NCI-H1048 (cell line): ENCODE measurements around the gene HOXC5.

Experiments used
- DNase-seq: peaks from one replicate; lab custom pipeline; 2025; lab: John Stamatoyannopoulos, UW

Gene HOXC5

DNA sequence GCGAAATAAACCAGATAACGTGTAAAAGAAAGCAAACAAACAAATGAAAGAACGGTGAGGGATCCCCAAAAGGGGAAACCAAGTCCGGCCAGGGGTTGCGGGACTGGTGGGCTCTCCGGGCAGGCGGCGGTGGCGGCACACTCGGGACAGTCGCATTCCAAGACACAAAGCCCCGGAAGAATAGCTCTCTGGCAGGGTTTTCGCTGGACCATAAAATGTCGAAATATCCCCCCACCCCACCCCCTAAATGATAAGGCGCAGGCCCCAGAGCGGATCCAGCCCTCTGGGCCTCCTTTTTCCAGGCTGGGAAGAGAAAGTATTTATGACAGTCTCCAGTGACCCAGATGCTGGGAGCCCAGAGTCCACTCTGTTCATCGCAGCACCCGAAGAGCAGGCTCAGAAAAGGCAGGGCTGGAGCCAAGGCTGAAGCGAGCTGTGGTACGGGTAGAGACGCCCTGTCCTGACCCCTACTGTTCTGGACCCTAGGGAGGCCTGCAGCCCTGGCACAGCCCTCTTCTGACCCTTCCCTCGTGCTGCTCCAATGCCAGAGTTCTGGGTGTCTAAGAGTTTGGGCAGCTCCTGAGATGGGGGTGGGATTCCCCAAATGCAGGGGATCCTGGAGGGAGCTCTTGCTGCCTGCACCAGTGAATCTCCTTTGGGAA lies 26.2 kb upstream of the HOXC5 start:
- no peak for DNase-seq

DNA sequence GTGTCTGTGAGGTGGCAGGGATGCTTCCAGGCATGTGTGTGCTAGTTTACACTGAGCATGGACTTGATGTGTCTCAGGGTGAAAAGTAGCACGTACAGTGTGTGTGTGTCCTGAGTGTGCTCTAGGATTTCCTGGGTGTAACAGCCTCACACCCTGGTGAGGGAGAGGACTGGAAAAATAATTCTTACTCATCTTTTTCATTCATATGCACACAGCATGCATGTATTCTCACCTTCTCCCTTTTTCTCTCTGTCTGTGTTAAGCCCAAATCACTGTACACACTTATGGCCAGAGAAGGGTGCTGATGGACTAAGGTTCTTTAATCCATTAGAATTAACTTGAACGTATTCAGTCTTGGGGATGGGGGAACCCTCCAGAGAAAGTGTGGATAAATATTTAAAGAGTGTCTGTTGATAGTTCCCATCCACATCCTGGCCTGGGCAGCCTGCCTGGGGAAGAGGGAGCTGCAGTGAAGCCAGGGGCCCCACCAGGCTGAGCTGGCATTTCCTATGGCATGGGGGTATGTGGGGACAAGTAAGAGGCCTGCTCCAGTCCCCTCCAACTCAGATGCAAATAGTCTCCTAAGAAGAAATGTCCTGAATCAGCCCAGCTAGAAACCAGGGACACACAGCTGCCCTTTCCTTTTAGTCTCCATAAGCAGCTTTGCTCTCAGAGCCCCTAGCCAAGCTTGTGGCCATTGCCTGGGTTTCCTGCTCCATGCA lies 25.2 kb upstream of the HOXC5 start:
- no peak for DNase-seq

DNA sequence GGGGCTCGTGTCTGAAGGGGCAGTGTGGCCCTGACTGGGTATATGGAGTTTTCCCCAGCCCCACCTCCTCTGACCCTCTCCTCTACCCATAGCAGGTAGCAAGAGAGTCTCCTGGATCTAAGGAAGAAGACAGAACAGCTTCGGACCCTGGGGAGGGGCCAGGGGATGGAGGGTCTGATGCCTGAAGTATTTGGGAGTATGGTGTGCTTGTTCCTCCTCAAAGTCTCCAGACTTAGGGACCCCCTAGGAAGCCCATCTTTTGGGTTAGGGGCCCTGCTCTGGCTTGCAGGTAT lies 24.6 kb upstream of the HOXC5 start:
- DNase-seq: no peak

DNA sequence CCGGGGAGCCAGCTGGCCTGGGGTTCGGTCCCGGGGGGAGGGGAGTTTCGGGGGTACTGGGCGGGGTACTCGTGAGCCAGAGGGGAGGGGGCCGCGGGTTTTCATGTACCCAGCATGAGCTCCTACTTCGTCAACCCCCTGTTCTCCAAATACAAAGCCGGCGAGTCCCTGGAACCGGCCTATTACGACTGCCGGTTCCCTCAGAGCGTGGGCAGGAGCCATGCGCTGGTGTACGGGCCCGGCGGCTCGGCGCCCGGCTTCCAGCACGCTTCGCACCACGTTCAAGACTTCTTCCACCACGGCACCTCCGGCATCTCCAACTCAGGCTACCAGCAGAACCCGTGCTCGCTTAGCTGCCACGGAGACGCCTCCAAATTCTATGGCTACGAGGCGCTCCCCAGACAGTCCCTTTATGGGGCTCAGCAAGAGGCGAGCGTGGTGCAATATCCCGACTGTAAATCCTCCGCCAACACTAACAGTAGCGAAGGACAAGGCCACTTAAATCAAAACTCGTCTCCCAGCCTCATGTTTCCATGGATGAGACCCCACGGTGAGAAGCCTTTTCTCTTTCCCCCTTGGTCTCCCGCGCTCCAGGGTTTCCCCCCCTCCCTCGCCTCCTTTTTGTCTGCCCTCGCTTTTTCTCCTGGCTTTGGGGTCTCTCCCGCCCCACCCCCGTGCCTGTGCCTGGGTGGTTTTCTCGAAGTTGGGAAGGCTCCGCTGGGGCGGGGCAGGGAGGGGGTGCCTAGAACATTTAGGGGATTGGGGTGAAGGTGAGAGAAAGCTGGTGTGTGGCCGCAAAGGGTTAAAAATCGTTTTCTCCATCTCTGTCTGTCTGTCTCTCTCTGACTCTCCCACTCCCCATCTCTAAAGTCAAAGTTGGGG lies 23.4 kb upstream of the HOXC5 start:
- no peak for DNase-seq

DNA sequence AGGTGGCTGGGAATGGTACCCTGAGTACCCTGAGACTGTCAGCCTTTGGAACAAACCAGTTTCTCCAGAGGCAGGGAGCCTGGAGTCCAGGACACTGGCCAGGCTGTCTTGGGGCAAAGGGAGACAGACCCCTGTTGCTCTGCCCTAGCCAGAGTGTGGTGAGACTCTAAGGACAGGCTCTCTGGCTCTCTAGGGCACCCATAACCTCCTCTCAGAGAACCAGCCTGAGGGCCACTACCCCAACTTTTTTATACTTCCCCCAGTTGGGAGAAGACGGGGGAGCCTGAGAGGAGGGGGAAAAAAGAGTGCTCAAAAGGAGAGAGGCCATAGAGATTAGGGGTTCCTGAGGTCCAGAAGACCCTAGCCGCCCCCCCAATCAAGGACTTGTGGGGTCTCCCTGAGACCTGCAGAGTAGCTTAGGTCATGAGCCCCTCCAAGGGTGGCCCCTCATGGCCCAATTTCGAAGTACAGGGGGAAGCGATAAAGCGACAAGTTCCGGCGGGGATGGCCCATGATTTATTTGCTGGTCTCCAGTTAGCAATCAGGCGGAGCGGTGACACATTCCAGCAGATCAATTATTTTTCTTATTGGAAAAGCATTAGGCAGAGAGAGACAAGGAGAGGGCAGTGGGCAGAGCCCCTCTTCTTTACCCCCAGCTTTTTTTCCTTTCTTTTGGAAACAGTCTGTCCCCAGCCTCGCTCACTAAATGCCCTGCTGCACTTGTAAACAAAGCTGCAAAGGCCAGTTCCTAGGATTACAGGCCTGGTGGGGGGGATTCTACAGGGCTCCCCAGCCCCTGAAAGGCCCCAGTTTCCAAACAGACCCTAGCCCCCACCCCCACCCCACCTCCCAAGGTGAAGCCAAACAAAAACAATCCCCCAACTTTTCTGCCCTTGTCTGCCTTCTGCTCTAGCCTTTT lies 22.5 kb upstream of the HOXC5 start:
- no peak for DNase-seq

DNA sequence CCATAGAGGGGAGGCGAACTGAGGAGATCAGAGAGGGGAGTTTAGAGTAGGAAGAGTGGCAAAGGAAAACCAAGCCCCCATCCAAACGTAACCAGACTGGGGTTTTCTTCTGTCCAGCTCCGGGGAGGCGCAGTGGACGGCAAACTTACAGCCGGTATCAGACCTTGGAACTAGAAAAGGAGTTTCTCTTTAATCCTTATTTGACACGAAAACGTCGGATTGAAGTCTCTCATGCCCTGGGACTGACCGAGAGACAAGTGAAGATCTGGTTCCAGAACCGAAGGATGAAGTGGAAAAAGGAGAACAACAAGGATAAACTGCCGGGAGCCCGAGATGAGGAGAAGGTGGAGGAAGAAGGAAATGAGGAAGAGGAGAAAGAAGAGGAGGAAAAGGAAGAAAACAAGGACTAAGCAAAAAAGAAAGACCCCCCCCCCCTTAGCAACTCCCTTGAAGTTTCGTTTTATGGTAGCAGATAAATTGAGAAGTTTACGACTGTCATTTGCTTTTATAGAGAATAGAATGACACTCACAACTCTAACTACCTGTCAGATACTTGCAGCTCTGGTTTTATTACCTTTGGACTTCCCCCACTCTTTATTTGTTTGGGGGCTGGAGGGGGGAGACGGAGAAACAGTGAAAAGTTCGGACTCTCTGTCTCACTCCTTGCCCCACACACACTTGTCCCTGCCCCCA lies 21.7 kb upstream of the HOXC5 start:
- DNase-seq: no peak

DNA sequence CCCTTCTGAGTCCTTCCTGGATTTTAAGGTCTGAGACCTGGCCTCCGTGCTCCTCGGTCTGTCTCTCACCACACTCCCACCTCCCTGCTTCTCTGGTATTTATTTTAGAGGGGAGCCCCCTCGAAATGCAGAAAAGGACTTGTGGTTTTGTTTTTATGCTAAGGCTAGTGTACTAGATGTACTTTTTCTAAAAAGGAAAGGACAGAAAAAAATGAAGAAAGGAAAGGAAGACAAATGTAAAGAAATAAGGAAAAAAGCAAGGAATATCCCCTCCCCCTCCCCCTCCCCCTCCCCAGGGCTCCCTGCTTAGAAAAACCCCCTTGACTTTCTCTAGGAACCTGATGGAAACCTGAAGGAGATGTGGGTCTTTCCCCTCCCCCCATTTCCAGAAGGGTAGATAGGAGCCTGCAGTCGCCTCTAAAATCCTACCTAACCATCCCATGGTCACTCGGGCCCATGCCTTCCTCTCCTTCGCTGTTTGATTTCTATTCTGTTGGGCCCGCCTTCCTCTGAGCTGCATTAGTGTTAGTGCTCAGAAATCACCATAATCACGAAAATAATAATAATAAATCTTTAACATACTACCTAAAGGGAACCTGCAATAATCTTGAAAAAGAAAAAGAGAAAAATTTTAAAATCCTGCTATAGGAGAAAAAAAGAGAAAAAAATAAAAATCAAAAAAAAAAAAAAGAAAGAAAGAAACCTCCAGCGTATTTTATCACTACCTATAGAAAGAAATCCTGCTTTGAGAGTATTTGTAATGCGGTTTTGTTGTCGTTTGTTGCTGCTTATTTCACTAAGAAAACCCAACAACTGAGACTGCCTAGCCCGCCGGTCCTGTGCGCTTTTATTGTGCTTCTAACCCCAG lies 21.0 kb upstream of the HOXC5 start:
- DNase-seq: no peak

DNA sequence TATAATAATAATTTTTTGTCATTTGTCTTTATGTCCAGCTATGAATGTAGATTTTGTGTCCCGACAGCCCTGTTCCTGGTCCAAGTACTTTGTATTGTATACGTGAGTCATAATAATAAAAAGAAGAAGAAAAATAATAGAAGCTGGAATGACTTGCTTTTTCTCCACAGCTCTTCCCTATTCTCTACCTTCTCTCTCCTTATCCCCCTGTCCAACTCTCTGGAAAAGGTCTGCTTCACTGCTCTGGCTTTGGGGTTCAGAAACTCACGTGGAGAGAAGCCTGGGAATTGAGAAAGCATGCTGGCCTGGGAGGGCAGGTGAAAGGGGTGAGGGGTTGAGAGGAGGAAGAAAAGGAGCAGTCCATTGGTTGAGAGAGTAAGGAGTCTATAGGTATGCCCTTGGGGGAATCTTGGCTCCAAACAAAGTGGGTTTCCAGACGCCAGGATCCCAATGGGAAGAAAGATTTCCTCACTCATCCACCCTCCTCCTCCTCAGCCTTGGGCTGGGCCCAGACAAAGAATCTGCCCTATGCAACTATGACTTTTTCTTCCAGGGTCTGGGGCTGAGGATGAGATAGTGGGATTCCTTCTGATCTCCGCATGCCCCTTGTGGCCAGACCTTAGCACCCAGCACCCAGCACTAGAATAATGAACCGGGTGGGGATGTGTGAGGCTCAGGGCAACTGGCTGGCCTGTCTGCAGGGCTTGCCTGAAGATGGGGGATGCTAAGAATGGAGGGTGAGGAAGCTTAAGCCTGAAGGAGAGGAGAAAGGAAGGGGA lies 20.0 kb upstream of the HOXC5 start:
- DNase-seq: no peak

DNA sequence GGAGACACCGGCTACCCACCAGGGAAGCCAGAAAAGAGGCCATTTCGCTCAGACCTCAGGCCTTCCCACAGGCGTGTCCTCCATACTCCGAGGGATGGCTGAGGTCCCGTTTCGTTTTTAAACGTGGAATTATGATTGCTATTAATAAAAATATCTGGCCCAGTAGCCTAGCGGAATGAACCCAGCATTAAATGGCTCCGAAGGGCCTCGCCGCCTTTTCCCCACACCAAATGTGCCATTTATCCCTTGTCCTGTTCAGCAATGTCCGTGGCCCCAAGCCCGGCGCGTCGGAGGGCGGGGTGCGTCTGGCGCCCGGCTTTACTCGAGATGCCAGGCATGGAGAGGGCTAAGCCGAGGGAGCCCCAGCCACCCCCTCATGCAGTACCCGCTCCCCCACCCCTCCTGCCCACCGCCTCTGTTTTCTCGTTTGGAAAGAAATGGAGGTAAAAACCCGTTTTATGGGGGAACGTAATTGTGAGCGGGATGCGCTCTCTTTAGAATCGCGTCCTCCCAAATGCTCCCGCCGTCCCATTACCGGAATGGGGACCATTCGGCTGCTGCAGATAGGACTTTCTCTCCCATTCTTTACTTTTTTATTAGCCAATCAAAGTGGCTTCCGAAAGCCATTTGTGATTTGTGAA lies 18.4 kb upstream of the HOXC5 start:
- DNase-seq: no peak

DNA sequence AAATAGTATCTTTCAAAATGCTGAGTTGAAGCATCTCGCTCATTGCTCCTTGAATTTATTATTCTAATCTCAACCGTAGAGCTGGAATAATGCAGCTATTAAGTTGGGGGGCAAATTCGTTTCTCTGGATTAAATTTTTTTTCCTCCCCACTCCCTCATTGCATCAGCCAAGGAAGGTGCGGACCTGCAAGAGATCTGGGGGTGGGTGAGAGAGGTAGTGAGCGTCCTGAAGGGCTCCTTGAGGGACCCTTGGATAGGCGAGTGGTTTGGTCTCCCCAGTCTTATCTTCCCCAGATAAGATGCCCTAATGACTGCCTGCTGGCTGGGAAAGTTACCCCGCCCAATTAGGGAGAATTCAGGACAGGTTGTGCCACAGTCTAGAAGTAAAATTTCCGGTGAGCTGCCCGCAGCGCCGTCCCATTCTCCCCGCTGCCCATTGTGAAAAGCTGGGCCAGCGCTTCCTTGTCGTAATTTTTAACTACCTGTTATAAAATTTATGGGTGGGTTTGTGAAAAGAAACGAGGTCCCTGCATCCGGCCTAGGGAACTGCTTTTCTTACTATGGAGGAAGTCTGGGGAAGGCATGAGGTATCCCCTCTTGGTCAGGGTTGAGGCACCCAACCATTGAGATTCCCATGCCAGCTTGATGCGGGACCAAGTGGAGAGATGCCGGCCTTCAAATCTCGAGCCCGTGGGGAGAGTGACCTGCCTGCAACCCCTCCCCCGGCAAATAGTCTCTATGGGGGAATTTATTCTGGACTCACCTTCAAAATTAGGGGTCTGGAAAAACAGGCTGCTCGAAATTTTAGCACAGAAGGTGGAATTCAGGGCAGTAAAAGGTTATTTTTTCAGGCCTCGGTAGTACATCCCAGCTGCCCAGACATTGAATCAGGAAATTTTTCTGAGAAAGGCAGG lies 17.6 kb upstream of the HOXC5 start:
- no peak for DNase-seq

DNA sequence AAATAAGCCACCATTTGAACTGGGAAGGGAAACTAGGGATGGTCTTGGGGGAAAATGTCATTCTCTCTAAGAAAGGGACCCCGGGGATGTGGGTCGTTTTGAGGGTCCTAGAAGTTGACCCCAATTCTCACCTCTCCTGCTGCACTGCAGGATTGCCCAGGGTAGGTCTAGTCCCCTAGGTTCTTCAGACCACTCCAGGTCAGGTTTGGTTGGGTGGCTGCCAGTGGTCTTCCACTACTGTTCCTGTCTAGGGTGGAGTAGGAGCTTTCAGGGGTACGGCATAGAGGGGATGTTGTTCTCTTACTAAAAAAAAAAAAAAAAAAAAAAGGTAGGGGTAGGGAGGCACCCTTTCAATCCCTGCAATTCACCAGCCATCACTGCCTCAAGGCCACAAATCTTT lies 16.8 kb upstream of the HOXC5 start:
- DNase-seq: no peak

DNA sequence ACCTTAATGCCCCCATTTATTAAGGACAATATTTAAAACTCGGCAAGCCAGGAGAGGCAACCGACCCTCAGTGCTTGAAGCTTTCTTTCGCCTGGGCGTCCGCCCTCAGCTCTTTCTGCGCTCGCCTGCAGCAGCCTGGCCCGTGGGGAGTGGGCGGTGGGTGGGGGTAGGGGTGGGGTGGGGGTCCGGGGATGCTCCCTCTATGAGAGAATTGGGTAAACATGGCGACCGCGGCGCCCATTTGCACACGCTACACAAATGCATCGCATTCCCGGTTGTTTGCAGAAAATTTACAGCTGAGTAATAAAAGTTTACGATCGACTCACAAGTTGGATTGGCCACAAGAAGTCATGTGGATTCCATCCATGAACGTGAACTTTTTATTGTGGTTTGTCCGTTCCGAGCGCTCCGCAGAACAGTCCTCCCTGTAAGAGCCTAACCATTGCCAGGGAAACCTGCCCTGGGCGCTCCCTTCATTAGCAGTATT lies 16.3 kb upstream of the HOXC5 start:
- DNase-seq: peak; percentile 75

DNA sequence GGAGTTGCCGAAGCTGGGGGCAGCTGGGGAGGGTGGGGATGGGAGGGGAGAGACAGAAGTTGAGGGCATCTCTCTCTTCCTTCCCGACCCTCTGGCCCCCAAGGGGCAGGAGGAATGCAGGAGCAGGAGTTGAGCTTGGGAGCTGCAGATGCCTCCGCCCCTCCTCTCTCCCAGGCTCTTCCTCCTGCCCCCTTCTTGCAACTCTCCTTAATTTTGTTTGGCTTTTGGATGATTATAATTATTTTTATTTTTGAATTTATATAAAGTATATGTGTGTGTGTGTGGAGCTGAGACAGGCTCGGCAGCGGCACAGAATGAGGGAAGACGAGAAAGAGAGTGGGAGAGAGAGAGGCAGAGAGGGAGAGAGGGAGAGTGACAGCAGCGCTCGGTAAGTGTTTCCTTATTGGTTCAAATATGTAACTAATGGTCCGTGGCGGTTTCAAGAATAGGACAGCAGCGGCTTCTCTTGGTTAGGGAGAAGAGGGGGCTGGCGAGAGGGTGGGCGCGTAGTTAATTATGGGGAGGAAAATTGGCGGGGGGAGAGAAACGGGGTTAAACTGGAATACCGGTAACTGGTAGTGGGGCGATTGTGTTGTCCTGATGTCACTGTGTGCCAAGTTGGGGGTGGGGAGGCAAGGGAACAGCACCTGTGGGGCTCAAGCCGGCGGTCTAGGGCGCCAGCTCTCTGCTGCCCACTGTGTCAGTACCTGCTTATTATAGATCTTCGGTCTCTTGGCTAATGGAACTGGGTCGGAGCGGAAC lies 15.6 kb upstream of the HOXC5 start:
- DNase-seq: no peak

DNA sequence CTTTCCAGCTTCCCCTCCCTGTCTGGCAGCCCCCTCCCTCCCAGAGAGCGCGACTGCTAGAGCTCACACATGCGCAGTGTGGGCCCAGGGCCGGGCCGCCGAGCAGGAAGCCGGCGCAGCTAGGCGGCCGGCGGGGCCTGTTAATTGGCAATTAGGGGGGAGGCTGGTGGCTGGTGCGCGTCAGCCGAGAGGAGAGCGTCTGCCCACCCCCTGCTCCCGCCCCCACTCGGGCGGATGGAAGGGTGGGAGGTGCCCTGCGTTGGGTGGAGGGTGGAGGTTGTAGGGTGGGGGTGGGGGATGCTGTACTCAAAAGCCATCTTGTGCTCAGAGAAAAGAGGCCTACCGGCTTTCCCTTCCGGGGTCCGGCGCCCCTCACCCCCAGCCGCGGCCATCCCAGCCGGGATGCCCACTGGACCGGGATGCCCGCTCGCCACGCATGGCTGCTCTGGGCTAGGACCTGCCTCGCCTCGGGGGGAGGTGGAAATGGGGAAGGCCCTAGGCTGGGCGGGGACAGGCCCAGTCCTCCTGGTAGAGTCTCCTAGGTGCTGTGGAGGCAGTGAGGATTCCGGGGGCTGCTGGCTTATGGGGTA lies 14.9 kb upstream of the HOXC5 start:
- peak; percentile 94 for DNase-seq

DNA sequence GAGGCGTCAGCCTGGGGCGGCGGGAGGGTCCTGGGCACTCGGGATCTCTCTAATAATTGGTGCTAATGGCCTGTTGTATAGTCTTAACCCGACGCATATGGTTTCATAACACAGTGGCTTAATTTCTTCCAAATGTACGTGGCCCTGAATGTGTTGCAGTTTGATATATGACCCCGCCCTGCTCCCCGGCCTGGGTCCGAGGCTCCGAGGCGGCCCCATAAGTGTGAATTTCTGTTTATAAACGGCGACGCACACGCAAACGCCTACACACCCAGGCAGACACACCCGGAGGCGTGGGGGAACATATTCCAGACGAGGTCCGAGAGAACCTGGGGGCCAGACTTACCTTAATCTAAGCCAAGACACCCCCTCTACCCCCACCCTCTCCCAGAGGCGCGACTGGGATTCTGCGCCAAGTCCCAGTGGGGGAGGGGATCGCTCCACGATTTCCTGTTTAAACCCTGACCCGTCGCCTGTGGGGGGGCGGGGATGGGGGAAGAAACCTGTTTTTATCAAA lies 14.3 kb upstream of the HOXC5 start:
- DNase-seq: no peak

DNA sequence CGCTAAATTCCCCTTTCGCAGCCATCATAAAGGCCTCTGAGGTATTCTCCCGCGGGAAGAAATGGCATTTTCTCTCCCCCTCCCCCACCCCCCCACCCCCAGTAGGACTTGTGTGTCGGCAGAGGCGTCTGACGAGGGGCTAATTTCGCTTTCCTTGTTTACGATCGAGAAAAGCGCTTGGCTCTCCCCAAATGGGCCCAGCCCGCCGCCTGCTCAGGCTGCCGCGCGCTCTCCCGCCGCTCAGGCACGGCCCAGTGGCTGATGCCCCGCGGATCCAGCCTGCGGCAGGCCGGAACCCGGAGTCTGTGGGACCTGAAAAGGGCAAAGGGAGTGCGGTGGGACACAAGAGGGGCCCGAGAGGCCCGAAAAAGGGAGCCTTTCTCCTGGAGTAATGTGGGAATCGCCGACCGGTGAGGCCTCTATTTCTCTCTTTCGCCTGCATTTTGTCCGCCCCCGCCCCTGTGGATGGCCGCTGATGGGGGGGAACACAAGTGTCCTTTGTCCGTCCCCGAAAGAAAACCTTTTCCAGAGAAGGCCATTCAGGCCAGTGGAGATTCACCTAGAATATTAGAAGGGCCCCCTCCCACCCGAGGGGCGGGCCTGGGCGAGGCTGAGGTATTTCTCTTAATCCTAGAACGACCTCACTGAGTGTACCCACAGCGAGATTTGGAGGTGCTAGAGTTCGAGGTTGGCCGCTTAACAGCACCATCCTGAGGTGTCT lies 13.6 kb upstream of the HOXC5 start:
- DNase-seq: no peak
